GM18507 (cell line): Measurements from ENCODE around the gene TJP2.
A peak's percentile ranks its signal among the peaks of the same experiment; 100 is the strongest.

Experiments used
- DNase-seq: peaks from one replicate; pipeline ENCODE4 v3.0.0; 2011; ENCODE audit warnings: low read depth; ENCODE audit not compliant: insufficient read length; ENCODE audit errors: extremely low spot score
- FAIRE-seq: peaks from 2 replicates; lab custom pipeline; 2011; peaks lifted over from hg19 to GRCh38; lab: Jason Lieb, UNC

Gene TJP2

DNA sequence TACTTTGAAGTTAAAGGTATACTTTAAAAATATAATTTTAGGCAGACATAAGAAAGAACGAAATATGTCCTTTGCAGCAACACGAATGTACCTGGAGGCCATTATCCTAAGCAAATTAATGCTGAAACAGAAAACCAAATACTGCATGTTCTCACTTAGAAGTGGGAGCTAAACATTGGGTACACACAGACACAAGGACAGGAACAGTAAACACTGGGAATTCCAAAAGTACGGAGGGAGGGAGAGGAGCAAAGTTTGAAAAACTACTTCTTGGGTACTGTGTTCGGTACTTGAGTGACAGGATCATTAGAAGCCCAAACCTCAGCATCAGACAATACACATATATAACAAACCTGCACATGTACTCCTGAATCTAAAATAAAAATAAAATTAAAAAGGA is 40.9 kb downstream of the TJP2 start:
- FAIRE-seq: no peak
- DNase-seq: no peak

DNA sequence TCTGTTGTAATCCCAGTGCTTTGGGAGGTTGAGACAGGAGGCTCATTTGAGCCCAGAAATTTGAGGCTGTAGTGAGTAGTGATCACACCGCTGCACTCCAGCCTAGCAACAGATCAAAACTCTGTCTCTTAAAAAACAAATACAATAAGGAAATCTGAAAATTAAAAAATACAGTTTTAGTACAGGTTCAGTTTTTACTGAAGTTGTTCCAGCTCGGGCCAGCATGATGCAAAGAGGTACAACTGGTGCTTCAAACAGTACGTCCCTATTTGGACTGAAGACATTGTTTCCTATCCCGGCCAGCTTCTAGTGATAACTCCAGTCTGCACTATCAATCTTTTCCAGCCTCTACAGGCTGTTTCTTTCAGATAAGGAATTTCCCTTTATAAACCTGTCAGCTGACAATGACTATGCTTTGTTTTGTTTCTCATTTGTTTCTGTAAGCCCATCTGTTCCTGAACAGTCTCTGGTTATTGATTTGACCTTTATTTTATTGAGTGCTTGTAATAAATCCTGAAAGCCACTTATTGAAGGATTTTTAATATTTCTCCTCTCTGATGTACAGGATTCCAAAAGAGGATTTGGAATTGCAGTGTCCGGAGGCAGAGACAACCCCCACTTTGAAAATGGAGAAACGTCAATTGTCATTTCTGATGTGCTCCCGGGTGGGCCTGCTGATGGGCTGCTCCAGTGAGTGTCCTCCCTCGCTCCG is 41.9 kb downstream of the TJP2 start:
- DNase-seq (no peak), FAIRE-seq (no peak)

DNA sequence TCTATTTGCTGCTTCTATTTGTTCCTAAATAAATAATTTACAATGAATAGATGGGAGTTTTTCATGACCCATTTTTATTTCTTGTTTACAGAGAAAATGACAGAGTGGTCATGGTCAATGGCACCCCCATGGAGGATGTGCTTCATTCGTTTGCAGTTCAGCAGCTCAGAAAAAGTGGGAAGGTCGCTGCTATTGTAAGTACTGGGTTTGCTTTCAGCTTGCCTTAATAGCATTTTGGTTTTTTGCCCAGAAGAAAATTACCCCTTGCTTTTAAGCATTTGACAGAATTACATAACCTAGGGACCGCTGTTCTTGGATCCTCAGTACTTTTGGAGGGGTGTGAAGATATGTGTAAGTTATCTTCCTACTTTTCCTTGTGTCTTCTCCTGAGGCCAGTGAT is 44.1 kb downstream of the TJP2 start:
- DNase-seq: no peak
- FAIRE-seq: no peak

DNA sequence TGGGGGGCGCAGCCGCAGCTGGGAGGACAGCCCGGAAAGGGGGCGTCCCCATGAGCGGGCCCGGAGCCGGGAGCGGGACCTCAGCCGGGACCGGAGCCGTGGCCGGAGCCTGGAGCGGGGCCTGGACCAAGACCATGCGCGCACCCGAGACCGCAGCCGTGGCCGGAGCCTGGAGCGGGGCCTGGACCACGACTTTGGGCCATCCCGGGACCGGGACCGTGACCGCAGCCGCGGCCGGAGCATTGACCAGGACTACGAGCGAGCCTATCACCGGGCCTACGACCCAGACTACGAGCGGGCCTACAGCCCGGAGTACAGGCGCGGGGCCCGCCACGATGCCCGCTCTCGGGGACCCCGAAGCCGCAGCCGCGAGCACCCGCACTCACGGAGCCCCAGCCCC is 47.0 kb downstream of the TJP2 start:
- FAIRE-seq: no peak
- no peak for DNase-seq

DNA sequence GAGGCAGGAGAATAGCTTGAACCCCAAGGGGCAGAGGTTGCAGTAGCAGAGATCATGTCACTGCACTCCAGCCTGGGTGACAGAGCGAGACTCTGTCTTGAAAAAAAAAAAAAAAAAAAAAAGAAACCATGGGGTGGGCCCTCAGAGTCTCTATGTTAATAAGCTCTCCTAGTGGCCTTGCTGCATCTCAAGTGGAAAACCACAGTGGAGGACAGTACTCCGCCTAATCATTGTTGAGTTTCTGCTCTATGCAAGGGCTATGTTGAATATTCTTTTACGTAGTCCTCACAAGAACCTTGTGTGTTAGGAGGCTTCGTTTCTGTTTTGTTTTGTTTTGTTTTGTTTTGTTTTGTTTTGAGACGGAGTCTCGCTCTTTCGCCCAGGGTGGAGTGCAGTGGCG is 48.9 kb downstream of the TJP2 start:
- FAIRE-seq (no peak), DNase-seq (no peak)

DNA sequence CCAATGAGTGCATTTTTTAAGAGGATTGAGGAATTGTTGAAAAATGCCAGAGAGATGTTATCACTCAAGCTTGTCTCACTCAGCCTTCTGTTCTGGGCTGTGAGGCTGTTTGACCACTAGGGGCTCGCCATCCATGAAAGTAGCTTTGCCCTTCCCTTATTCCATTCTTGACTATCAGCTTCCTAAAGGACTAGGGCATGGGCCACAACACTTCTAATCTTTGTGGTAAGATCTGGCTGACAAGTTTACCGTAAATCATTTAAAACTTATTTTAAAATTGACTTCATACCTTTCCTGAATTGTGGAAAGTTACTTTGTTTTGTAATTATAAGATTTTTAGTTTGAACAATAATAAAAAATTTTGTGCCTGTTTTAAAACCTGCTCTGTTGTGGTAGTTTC is 49.5 kb downstream of the TJP2 start:
- FAIRE-seq (peak; percentile 38), DNase-seq (no peak)

DNA sequence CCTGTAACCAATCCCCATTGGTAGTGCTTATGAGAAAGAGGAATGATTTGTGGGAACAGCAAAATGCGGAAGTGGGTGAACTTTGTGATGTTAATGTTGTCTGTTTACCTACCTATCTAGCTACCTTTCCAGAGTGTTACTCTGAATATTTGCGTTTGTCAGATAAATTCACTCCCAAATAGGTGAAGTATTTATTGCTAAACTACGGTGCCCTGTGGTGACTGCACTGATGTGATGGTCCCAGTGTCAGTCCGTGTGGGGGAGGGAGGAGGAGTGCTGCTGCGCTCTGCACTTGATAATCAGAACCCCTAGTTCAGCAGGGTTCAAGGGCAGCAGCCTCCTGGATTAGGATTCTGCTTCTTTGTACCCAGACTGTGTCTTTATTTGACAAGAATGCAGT is 55.3 kb downstream of the TJP2 start:
- DNase-seq (no peak), FAIRE-seq (no peak)

DNA sequence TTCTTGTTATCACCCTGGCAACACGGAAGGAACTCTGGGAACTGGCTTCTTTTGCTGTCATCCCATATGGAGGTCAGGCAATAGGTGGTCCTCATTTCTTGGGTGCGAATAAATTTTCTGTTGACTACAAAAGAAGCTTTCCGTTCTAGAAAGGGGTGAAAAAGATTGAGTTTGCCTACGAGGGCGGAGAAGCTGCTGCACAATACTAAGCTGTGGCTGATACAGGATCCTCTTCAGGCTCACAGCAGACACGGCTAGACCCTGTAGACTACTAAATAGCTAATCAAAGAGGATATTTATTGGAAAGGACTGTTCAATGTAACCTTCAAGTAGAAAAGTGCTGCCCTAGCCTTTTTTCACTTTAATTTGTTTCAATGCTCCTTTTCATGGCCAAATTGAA is 58.1 kb downstream of the TJP2 start:
- no peak for DNase-seq
- FAIRE-seq: no peak

DNA sequence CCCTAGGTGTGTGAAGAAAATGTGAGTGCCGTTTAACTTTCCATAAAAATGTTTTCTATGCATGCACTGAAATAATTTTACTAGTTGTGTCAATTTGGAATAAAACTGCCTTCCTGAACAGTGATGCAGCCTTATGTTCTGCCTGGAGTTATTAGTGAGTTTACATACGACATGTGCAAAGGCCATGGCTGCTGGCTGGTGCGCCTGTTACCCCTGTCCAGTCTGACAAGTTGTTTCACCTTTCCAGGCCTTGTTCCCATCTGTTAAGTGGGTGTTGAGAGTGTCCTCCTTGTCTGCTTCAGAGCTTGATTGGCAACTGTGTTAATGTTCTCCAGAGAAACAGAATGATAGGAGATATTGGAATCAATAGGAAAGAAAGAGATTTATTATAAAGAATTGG is 60.6 kb downstream of the TJP2 start:
- DNase-seq: no peak
- no peak for FAIRE-seq

DNA sequence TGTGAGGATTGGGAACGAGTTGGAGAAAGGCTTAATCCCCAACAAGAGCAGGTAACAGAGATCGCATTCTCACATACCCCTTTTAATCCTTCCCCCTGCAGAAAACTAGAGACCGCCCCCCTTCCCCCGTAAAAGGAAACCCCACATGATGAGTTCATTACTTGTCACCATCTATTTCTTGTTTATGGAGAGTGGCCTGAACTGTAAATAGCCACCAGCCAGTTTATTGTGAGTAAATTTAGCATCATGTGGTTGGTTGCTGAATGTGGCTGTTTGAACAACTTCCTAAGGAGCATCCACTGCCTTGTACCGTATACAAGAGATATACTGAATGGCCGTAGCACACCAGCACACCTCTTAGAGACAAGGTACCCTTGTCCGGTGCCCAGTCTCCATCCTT is 62.1 kb downstream of the TJP2 start:
- no peak for FAIRE-seq

DNA sequence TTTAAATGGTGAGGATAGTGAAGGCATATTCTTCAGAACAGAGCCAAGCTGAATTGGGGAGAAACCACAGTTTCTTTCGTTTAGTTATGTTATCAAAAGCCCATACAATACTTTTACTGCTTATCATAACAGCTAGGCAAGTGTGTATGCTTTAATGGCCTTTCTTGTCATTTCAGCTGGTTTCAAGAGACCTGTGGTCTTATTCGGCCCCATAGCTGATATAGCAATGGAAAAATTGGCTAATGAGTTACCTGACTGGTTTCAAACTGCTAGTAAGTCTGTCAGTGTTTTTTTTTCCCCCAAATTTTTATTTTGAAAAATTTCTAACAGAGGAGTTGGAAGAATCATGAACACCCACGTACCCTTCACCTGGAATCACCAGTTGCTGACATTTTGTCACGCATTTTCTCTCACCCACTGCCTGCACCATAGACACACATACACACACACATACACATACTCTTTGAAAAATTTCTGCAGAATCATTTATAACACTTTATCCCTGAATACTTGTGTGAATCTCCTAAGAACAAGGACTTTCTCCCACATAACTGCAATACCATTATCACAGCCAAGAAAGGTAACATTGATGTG is 63.7 kb downstream of the TJP2 start:
- DNase-seq: no peak
- no peak for FAIRE-seq

More for the DNA sequence above, 62.1 kb downstream of the TJP2 start:
- no peak for DNase-seq

DNA sequence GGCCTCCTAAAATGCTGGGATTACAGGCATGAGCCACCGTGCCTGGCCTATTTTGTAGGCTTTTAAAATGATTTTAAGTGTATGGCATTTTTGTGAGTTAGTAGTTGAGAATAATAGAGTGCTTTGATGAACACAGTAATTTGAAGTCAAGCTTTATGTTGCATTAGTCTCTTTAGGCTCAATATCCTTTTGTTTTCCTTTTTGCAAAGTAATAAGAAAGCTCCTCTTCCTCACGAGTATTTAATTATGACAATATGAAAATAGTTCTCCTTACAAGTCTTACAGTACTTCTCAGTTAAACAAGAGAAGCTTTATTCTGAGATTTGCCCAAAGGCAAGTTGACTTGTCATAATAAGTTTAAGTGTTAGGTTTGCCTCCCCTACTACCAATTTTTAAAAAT is 69.0 kb downstream of the TJP2 start:
- no peak for FAIRE-seq
- DNase-seq: no peak

DNA sequence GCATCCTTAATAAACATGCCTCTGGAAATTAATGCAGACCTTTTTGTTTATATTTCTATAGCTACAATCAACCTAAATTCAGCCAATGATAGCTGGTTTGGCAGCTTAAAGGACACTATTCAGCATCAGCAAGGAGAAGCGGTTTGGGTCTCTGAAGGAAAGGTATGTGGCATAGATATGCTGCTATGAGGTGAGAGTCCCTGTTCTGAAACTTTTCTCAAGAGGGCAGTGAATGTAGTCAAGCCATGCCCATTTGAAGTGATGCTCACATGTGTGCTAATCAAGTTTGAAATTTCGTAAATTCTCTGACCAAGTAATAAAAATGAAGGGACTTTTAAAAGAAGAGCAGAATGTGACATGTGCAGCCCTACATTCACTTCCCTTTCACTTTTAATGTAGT is 72.6 kb downstream of the TJP2 start:
- DNase-seq (no peak), FAIRE-seq (no peak)

DNA sequence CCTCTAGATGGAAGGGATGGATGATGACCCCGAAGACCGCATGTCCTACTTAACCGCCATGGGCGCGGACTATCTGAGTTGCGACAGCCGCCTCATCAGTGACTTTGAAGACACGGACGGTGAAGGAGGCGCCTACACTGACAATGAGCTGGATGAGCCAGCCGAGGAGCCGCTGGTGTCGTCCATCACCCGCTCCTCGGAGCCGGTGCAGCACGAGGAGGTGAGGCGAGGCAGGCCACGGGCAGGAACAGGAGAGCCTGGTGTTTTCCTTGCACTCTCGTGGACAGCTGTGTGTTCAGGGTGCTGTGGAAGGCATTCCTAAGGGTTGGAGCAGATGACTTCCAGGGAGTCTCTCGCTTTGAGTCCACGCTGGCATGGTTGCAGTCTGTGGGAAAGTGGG is 73.9 kb downstream of the TJP2 start:
- FAIRE-seq (no peak), DNase-seq (no peak)

DNA sequence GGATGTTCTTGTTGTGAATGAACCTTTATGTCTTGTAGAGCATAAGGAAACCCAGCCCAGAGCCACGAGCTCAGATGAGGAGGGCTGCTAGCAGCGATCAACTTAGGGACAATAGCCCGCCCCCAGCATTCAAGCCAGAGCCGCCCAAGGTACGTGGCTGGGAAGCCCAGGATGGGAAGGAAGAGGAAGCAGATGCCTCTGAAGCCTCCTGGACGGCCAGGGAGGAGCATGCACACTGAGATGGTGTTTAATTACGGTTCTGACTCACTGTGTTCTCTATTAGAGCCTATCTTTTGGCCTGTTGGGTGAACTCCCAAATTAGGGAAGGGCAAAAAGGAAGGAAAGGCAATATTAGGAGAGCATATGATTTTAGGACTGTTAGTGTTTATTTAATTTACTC is 75.3 kb downstream of the TJP2 start:
- FAIRE-seq: no peak
- DNase-seq: no peak

DNA sequence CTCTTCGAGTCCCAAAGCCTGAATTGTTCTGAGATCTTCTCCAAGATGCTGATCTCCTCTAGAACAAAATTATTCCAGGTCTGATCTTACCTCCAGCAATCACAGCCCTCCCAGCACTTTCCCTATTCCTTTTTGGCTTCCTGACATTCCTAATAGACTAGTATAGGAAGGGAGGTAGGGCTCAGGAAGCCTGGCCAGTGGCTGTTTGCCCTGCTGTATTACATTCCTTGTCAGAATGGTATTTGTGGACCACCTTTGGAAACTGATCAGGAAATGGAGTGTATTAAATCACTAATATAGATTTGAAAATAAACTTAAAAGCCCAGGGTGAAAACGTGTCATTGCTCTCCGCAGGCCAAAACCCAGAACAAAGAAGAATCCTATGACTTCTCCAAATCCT is 76.6 kb downstream of the TJP2 start:
- DNase-seq (no peak), FAIRE-seq (no peak)

DNA sequence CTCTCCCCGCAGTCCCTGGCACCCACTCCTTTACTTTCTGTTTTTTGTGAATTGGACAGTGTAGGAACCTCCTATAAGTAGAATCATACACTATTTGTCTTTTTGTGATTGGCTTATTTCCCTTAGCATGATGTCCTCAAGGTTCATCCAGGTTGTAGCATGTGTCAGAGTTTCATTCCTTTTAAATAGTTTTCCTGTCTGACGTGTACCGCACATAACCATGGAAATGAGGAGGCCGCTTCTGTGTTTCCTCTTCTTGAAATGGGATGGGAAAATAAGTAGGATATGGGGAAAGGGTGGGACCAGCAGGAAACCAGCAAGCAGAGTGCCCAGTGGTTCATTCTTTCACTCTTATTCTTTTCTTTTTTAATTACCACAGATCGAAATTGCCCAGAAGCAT is 78.4 kb downstream of the TJP2 start:
- DNase-seq: no peak
- FAIRE-seq: no peak

DNA sequence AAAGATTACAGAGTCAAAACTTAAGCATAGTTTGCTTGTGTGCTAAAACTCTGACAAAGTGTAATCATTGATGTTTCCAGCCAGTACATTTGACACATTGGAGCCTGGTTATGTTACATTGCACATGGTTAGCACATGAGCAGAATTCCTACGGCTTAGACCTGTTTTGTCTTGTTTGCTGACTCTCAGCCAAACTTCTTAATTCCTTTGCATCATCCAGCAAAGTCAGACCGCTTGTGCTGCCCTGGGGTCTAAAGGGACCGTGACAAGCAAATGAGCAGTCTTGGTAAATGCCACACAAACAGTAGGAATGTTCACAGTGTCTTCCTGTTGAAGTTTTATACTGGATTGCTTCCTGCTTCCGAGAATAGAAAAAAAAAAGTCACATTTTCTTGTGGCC is 79.0 kb downstream of the TJP2 start:
- FAIRE-seq (no peak), DNase-seq (no peak)

DNA sequence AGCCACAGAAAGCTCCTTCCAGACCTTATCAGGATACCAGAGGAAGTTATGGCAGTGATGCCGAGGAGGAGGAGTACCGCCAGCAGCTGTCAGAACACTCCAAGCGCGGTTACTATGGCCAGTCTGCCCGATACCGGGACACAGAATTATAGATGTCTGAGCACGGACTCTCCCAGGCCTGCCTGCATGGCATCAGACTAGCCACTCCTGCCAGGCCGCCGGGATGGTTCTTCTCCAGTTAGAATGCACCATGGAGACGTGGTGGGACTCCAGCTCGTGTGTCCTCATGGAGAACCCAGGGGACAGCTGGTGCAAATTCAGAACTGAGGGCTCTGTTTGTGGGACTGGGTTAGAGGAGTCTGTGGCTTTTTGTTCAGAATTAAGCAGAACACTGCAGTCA is 80.1 kb downstream of the TJP2 start:
- DNase-seq (no peak), FAIRE-seq (no peak)

DNA sequence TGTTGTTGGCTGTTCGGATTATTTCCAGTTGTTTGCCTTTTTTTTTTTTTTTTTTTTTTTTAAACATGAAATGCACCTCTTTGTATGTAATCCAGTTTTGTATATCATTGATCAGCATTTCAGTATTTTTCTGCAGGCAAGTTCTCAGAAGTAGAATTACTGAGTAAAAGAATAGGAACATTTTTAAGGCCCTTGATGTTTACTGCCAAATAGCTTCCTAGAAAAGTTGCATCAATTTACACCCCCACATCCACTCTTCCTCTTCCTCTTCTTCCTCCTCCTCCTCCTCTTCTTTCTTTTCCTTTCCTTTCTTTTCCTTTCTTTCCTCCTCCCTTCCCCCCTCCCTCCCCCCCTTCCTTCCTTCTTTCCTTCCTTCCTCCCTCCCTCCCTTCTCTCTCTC is 81.5 kb downstream of the TJP2 start:
- DNase-seq (no peak), FAIRE-seq (no peak)

DNA sequence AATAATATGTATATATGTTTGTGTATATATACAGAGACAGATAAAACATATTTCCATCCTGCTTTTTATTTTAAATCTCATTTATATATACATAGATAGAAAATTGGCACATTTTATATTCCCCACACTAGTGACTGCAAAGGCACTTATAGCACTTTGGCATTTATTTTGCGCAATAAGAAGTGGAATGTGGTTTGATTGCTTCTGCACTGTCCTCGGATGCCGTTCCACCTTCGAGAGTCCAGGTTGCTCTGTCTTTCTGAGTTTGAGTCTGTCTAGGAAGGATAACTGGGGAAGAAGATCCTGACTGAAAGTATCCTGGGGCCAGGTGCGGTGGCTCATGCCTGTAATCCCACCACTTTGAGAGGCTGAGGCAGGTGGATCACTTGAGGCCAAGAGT is 84.5 kb downstream of the TJP2 start:
- DNase-seq: no peak
- no peak for FAIRE-seq

DNA sequence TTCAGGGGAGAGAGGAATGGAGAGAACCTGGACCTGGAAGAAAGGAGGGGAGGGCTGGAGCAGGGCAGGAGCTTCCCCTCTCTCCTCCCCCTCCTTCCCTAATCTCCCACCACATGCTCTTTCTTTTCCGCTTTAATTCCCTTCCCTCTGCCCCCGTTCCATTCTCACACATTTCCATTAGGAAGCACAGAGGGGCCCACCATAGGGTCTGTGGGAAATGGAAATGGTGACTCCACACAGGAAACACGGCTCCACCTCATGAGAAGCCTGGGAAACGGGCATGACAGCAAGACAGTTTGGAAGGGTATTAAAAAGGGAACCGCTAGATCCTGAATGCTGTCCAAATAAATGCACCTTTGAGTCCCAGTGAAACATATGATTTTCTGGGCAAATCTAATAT is 86.1 kb downstream of the TJP2 start:
- DNase-seq (no peak), FAIRE-seq (no peak)
